C4-2B (cell line): ENCODE data around the gene SLC25A1.

Experiments
- CTCF ChIP-seq: fragments of 450-650 bp; conservative IDR thresholded peaks from 2 replicates; pipeline ENCODE4 v1.5.1; 2017; ENCODE audit warnings: mild to moderate bottlenecking
- ZFX ChIP-seq: fragments of 450-650 bp; IDR thresholded peaks from 2 replicates; pipeline ENCODE4 v1.6.1; 2017

- TF ChIP-seq CTCF (no peak), ZFX (no peak)
These were observed 27.8 kb downstream of the SLC25A1 start for GRCh38 chr22:19150482-19151328.
